NCI-H526 treated with DMSO at 0.1 percent for 48 hours (cell line): ENCODE results near the gene TENT4B.
"Not testable (repeated sequence)": the region's sequence is repeated elsewhere in the genome, so short reads cannot be mapped to it uniquely, and the experiment has no call there.

Source experiments
- DNase-seq: peaks from one replicate; lab custom pipeline; 2025; lab: John Stamatoyannopoulos, UW

TENT4B gene

GRCh38 chr16:50234771-50235556 lies 81.9 kb downstream of the TENT4B start:
- no peak for DNase-seq

- DNase-seq: no peak
Measured at GRCh38 chr16:50235581-50235980, 82.5 kb downstream of the TENT4B start.

GRCh38 chr16:50238314-50238713 lies 85.2 kb downstream of the TENT4B start:
- no peak for DNase-seq

GRCh38 chr16:50238868-50239301 lies 85.8 kb downstream of the TENT4B start:
- DNase-seq: no peak

GRCh38 chr16:50243024-50243423 lies 89.9 kb downstream of the TENT4B start:
- DNase-seq: not testable (repeated sequence)

- no peak for DNase-seq
Measured at GRCh38 chr16:50244140-50244503, 91.0 kb downstream of the TENT4B start.

GRCh38 chr16:50244504-50245416 lies 91.7 kb downstream of the TENT4B start:
- no peak for DNase-seq

- DNase-seq: no peak
Measured at GRCh38 chr16:50245417-50246298, 92.6 kb downstream of the TENT4B start.

- DNase-seq: no peak
Measured at GRCh38 chr16:50246299-50247122, 93.4 kb downstream of the TENT4B start.

GRCh38 chr16:50247123-50247905 lies 94.2 kb downstream of the TENT4B start:
- DNase-seq: no peak

GRCh38 chr16:50247906-50248608 lies 95.0 kb downstream of the TENT4B start:
- DNase-seq: no peak

- DNase-seq: no peak
Measured at GRCh38 chr16:50248845-50249244, 95.7 kb downstream of the TENT4B start.

GRCh38 chr16:50251375-50252081 lies 98.4 kb downstream of the TENT4B start:
- no peak for DNase-seq

- DNase-seq: no peak
Measured at GRCh38 chr16:50252082-50252611, 99.0 kb downstream of the TENT4B start.

- DNase-seq: no peak
Measured at GRCh38 chr16:50252874-50253513, 99.9 kb downstream of the TENT4B start.

- no peak for DNase-seq
Measured at GRCh38 chr16:50253514-50253910, 100.4 kb downstream of the TENT4B start.

- no peak for DNase-seq
Measured at GRCh38 chr16:50254072-50254471, 101.0 kb downstream of the TENT4B start.

GRCh38 chr16:50255538-50255937 lies 102.4 kb downstream of the TENT4B start:
- no peak for DNase-seq
